C4-2B (cell line): ENCODE measurements around the gene DAP3.

Experiments used
- ZFX ChIP-seq: fragments of 450-650 bp; IDR thresholded peaks from 2 replicates; pipeline ENCODE4 v1.6.1; 2017
- TF ChIP-seq, protein P1 (sequence below): fragments of 450-650 bp; conservative IDR thresholded peaks from 2 replicates; pipeline ENCODE4 v1.5.1; 2017; ENCODE audit warnings: mild to moderate bottlenecking

DNA sequence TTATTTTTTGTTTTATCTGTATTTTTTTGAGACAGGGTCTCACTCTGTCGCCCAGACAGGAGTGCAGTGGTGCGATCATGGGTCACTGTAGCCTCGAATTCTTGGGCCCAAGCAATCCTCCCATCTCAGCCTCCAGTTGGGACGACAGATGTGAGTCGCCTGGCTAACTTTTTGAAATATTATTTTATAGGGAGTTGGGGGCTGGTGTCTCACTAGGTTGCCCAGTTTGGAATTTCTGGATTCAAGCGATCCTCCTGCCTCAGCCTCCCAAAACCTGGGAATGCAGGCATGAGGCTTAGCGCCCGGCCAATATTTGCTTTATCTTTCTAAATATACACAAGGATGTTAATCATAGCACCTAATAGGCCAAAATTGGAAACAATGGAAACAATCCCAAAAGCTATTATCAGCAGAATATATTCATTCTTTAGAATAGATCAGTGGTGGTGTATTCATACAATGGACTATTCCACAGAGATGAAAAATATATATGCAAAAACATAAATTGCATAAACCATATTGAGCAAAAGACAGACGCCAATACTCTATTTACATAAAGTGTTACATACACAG, 55.9 kb downstream of the DAP3 start:
- no peak for TF ChIP-seq ZFX
- TF ChIP-seq, protein P1, sequence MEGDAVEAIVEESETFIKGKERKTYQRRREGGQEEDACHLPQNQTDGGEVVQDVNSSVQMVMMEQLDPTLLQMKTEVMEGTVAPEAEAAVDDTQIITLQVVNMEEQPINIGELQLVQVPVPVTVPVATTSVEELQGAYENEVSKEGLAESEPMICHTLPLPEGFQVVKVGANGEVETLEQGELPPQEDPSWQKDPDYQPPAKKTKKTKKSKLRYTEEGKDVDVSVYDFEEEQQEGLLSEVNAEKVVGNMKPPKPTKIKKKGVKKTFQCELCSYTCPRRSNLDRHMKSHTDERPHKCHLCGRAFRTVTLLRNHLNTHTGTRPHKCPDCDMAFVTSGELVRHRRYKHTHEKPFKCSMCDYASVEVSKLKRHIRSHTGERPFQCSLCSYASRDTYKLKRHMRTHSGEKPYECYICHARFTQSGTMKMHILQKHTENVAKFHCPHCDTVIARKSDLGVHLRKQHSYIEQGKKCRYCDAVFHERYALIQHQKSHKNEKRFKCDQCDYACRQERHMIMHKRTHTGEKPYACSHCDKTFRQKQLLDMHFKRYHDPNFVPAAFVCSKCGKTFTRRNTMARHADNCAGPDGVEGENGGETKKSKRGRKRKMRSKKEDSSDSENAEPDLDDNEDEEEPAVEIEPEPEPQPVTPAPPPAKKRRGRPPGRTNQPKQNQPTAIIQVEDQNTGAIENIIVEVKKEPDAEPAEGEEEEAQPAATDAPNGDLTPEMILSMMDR: no peak
